ENCODE data around the gene PHF5A.
"Not testable (repeated sequence)": the region's sequence is repeated elsewhere in the genome, so short reads cannot be mapped to it uniquely, and the experiment has no call there.

The PHF5A gene

DNA sequence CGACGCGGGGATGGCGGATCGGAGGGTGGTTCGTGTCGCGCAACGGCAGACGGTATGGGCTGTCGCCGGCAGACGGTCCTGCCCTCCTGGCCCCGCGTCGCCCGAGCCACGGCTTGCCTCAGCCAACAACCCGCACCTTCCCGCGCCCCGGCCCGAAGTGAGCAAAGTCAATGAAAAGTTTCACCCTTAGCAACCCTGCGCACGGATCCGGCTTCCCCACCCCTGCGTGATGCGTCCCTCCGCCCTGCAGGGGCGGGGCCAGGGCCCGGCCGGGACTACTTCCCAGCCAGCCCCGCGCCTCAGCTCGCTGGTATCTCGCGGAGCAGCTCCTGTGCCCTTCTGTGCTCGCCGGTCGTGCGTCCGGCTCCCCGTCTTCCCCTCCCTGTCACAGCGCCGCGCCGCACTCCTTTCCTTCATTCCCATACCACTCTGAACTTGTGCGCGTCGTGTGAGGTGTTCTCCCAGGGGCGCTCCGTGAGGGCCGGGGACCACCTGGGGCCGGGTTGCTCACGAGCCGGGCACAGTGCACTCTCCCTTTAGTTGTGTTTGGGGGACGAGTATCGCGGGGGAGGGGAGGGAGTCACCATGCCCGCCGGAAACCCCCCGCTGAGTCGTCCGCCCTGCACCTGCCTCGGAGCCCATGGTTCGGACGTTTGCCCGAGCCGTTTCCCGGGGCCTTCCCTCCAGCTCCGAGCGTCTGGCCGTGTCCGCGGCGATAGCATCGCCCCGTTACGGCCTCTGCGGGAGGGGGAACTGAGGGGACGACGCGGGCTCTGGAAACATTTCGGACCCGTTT, 21.7 kb downstream of the PHF5A start, which contains the start of gene TOB2:
TOB2 (minus strand) TSS at position 163 of the 796 bp plus-strand sequence. CDS start 9,456 bp downstream, outside the sequence.
- DNase-seq: peak; percentile 52

DNA sequence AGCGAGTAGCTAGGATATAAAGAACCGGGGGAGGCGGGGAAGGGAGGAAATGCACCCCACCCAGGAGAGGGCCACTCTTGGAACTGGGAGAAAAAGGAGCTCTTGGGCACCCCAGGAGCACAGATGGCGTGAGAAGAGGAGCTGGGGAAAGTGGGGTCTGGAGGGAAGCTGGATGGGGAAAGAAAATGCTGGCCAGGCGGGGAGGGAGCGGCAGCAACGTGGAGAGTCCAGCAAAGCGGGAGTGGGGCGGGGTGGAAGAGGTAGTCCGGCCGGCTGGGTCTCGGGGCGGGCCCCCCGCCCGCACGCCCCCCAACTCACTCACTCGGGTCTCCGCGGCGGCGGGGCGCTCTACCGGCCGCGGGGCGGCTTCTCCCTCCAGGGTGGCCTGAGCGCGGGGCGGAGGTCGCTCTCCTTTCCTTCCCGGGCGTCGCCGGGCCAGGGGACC, 22.4 kb downstream of the PHF5A start:
- no peak for DNase-seq

DNA sequence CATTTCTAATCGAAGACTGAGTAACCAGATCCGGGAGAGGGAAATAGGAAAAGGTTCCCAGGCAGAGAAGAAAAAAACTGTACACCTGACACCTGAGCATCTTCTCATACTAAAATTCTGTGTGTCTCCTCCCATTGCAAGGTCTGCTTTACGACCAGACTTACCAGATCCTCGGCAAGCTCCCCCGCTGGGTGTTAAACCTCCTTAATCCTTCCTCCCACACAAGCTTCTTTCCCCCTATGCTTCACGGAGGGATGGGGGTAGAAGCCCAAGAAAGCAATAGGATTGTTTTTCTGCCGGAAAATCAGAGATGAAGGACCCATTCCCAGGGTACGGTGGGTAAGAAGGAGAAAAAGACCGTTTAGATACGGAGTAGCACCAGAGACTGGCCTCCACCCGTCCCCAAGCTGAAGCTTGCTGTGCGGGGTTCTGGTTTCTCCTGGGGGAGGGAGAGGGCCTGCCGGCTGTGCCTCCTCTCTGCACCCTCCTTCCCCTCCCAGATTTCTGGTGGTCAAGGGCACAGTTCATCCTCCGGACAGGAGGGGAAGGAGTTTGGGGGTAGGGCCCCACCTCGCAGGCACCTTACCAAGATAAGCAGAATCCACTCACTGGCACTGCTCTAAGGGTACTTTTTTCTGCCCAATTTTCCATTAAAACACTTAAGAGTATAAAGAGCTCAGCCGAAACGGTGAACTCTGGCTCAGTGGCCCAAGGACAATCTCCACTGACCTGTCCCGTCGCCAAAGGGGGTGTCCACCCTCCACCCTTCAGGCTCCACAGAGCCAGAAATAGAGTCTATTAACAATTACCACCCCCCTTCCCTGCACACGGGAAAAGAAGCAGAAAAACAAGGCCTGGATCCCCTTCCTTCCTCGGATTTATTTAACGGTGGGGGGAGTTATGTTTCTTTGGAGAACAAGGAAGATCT, 23.1 kb downstream of the PHF5A start:
- DNase-seq: peak; percentile 30

- peak; percentile 84 for DNase-seq
Measured at GRCh38 chr22:41444360-41445128, 23.9 kb downstream of the PHF5A start.

- no peak for DNase-seq
Measured at GRCh38 chr22:41442240-41442792, 26.2 kb downstream of the PHF5A start.

GRCh38 chr22:41440511-41440910, 28.0 kb downstream of the PHF5A start:
- DNase-seq: not testable (repeated sequence)

DNA sequence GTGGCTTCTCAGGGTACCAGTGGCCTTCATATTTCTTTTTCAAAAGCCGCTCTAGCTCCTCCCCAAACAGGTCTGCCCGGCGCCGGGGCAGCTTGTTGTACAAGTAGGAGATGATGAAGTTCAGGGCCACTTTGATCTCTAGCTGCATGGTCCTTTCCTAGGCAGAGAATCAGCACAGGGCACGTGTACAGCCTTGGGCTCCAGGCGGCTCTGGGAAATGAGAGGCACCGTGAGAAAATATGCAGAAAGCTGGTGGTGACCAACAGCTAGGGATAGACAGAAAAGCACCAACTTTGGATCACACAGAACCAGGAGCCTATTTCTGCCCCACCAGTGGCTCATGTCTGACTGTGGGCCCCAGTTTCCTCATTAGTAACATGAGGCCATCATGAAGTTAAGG, 31.3 kb downstream of the PHF5A start:
- no peak for DNase-seq

- no peak for DNase-seq
Measured at GRCh38 chr22:41436322-41437113, 32.0 kb downstream of the PHF5A start.

GRCh38 chr22:41435560-41435959, 32.9 kb downstream of the PHF5A start:
- no peak for DNase-seq

DNA sequence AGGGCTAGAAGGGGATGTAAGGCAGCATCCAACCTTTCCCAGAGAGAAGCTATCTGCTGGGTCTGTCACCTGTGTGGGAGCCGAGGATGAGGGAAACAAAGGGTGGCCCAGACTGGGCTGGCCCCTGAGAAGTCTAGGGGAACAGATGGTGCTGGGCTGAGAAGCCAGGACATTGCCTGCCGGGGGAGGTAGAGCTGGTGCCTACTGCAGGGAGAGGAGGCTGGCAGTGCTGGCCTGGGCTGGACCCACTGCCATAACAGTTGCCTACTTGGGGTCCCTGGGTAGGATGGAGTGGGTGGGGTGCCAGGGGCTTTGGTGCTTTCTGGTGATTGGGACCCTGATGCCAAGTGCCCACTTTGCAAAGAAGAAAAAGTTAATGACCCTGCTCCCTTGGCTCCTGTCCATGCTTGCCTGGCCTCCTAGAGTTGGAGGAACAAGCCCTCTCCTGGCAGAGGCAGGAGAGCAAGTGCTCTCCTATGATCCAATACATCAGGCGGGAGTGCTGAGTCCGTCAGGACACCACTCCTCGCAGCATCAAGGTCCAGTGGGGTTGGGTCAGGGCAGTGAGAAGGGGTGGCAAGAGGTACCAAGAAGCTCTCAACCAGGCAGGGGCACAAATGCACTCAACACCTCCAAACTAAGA, 34.0 kb downstream of the PHF5A start:
- DNase-seq: not testable (repeated sequence)

DNA sequence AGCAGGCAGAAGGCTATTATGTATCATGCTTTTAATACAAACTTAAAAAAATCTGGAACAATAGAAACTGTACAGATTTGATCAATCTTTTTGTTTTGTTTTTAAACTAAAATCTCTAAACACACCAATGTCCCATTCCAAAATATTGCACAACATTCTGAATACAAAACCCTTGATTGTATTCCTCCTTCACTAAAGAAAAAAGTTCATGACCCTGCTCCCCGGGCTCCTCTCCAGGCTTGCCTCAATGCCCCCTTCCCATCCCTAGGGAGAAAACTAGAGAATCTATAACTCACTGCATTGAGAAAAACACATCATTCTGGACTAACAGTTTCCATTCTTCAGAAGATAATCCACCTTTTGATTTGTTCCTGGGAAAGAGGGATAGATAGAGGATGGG, 35.0 kb downstream of the PHF5A start:
- DNase-seq: not testable (repeated sequence)

DNA sequence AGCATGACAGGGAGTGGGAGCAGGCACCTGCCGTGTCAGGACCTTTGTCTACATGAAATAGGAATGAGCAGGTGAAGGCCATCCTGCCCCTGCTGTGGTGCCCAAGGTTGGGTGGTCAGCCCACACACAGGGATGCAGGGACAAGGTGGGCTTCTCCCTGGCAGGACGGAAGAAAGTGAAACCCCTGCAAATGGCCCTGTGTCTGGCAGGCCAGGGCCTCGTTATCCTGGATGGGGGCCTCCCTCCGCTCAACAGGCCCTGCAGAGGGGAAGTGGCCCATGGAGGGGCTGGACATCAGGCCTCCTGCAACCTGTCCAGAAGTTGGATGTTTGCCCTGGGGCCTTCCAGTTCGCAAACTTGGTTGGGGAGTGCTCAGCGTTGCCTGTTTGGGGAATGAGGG, 36.8 kb downstream of the PHF5A start:
- no peak for DNase-seq

DNA sequence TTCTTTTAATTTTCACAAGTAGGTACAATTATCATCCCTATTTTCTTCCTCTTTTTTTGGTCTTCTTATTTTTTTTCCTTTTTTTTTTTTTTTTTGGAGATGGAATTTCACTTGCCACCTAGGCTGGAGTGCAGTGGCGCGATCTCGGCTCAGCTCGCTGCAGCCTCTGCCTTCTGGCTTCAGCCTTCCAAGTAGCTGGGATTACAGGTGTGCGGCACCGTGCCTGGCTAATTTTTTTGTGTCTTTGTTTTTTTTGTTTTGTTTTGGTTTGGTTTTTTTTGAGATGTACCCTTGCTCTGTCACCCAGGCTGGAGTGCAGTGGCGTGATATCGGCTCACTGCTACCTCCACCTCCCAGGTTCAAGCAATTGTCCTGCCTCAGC, 38.5 kb downstream of the PHF5A start:
- DNase-seq: no peak

GRCh38 chr22:41429232-41429950, 39.1 kb downstream of the PHF5A start:
- no peak for DNase-seq

DNA sequence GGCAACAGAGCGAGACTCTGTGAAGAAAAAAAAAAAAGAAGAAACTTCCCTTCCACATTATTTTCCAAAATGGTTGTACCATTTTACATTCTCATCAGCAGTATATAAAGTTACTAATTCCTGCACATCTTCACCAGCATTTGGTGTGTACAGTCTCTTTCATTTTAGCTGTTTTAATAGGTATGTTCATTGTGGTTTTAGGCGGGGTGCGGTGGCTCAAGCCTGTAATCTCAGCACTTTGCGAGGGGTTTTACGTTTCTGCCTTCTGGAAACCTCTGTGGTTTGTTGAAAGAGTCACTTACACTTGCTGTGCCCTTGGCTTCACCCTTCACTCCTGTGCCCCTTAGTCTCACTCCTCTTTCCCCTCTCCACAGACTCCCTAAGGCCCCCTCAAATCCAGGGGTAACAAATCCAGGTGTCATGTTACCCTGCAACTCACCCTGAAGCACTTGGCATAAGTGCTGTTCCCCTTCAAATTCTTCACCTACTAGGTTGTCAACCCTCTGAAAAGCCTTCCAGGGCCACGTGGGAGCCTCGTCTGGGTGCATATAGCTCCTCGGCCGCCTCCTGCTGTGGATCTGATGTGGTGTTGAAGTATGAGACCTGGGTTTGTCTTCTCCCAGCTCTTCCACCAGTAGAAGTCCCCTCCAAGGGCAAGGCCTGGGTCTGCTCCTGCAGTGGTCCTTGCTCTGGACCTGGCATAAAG, 42.7 kb downstream of the PHF5A start:
- DNase-seq: peak; percentile 22

DNA sequence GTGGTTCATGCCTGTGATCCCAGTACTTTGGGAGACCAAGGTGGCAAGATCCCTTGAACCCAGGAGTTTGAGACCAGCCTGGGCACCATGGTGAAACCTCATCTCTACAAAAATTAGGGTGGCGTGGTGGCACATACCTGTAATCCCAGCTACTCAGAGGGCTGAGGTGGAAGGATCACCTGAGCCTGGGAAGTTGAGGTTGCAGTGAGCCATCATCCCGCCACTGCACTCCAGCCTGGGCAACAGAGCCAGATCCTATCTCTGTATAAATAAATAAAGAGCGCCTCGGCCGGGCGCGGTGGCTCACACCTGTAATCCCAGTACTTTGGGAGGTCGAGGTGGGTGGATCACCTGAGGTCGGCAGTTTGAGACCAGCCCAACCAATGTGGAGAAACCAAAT, 49.8 kb downstream of the PHF5A start:
- DNase-seq: no peak

GRCh38 chr22:41417622-41418390, 50.7 kb downstream of the PHF5A start:
- no peak for DNase-seq

DNA sequence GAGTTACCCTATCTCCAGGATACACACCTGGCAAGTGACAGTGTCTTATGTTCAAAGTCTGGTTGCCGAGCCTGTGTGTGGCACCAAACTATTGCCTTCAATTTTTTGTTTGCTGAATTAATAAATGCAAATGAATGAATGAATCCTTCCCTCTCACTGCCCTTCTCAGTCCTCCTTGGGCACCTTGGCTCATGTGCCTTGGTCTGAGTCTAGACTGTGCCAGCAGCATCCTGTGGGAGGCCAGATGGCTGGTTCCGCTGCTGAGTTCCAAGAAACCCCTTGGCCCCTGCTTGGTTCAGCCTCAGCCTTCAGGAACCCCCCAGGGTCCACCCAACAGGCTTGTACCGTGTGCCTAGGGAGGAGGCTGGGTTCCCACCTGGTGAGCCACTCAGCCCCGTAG, 52.9 kb downstream of the PHF5A start:
- no peak for DNase-seq

Data from DMS79 treated with DMSO at 0.1 percent for 48 hours (cell line).